ENCODE data around the gene CD86.

DNA sequence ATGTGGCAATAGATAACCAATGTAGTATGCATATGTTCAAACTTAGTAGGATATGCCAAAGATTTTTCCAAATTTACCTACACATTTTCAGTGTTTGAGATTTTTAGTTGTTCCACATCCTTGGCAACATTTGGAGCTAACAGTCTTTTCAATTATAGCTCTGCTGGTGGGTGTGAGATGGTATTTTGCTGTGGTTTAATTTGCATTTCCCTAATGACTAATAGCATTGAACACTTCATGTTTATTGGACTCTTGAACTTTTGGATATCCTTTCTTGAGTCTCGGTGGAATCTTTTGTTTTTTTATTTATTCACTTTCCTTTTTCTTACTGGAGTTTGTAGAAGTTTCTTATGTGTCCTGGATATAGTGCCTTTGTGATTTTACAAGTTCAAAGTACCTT lies 22.1 kb upstream of the CD86 start:
- TF ChIP-seq YY1 (IDR thresholded peaks at IDR 0.05; ENCODE audit: extremely low read depth, insufficient replicate concordance, low read depth, low read length) (no peak), SP1 (IDR thresholded peaks at IDR 0.05; ENCODE audit: low read depth) (no peak), POLR2AphosphoS5 (IDR thresholded peaks at IDR 0.05; ENCODE audit: low read depth, low read length) (no peak), EZH2 (IDR thresholded peaks at IDR 0.05) (no peak), RAD21 (IDR thresholded peaks at IDR 0.05; ENCODE audit: low read depth) (no peak), ZFX (IDR thresholded peaks at IDR 0.05) (no peak), EGR1 (IDR thresholded peaks at IDR 0.05; ENCODE audit: low read depth) (no peak), SRF (IDR thresholded peaks at IDR 0.05; ENCODE audit: low read depth) (no peak)
- TF ChIP-seq, protein P1, sequence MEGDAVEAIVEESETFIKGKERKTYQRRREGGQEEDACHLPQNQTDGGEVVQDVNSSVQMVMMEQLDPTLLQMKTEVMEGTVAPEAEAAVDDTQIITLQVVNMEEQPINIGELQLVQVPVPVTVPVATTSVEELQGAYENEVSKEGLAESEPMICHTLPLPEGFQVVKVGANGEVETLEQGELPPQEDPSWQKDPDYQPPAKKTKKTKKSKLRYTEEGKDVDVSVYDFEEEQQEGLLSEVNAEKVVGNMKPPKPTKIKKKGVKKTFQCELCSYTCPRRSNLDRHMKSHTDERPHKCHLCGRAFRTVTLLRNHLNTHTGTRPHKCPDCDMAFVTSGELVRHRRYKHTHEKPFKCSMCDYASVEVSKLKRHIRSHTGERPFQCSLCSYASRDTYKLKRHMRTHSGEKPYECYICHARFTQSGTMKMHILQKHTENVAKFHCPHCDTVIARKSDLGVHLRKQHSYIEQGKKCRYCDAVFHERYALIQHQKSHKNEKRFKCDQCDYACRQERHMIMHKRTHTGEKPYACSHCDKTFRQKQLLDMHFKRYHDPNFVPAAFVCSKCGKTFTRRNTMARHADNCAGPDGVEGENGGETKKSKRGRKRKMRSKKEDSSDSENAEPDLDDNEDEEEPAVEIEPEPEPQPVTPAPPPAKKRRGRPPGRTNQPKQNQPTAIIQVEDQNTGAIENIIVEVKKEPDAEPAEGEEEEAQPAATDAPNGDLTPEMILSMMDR (IDR thresholded peaks at IDR 0.05 in 2 of 3, conservative IDR thresholded peaks at IDR 0.05 in 1 of 3; ENCODE audit: borderline replicate concordance in 1 of 3, insufficient read depth in 1 of 3, low read depth in 2 of 3, low read length in 2 of 3): no peak
- TF ChIP-seq, protein P2, sequence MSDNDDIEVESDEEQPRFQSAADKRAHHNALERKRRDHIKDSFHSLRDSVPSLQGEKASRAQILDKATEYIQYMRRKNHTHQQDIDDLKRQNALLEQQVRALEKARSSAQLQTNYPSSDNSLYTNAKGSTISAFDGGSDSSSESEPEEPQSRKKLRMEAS (IDR thresholded peaks at IDR 0.05): no peak
- TF ChIP-seq, protein P3, sequence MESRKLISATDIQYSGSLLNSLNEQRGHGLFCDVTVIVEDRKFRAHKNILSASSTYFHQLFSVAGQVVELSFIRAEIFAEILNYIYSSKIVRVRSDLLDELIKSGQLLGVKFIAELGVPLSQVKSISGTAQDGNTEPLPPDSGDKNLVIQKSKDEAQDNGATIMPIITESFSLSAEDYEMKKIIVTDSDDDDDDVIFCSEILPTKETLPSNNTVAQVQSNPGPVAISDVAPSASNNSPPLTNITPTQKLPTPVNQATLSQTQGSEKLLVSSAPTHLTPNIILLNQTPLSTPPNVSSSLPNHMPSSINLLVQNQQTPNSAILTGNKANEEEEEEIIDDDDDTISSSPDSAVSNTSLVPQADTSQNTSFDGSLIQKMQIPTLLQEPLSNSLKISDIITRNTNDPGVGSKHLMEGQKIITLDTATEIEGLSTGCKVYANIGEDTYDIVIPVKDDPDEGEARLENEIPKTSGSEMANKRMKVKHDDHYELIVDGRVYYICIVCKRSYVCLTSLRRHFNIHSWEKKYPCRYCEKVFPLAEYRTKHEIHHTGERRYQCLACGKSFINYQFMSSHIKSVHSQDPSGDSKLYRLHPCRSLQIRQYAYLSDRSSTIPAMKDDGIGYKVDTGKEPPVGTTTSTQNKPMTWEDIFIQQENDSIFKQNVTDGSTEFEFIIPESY (IDR thresholded peaks at IDR 0.05; ENCODE audit: extremely low read depth, insufficient replicate concordance, low read length): no peak
- TF ChIP-seq, protein P4, sequence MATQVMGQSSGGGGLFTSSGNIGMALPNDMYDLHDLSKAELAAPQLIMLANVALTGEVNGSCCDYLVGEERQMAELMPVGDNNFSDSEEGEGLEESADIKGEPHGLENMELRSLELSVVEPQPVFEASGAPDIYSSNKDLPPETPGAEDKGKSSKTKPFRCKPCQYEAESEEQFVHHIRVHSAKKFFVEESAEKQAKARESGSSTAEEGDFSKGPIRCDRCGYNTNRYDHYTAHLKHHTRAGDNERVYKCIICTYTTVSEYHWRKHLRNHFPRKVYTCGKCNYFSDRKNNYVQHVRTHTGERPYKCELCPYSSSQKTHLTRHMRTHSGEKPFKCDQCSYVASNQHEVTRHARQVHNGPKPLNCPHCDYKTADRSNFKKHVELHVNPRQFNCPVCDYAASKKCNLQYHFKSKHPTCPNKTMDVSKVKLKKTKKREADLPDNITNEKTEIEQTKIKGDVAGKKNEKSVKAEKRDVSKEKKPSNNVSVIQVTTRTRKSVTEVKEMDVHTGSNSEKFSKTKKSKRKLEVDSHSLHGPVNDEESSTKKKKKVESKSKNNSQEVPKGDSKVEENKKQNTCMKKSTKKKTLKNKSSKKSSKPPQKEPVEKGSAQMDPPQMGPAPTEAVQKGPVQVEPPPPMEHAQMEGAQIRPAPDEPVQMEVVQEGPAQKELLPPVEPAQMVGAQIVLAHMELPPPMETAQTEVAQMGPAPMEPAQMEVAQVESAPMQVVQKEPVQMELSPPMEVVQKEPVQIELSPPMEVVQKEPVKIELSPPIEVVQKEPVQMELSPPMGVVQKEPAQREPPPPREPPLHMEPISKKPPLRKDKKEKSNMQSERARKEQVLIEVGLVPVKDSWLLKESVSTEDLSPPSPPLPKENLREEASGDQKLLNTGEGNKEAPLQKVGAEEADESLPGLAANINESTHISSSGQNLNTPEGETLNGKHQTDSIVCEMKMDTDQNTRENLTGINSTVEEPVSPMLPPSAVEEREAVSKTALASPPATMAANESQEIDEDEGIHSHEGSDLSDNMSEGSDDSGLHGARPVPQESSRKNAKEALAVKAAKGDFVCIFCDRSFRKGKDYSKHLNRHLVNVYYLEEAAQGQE (IDR thresholded peaks at IDR 0.05; ENCODE audit: low read depth): no peak

Measured in HCT116 (cell line).